K562 (cell line): ENCODE results near the gene MMP19. TPM values are rescaled to one million over a fixed set of nuclear protein-coding genes. Genes with fewer than 3 reads are reported as not detected.
A peak's percentile ranks its signal among the peaks of the same experiment; 100 is the strongest.

Source experiments
- ATF1 ChIP-seq, 2 experiments: fragments of 450-650 bp in 1 of 2; IDR thresholded peaks; 2 replicates each; pipeline ENCODE4 v1.6.1; 2016; ENCODE audit warnings: missing compliant biosample characterization in 1 of 2, missing genetic modification characterization in 1 of 2
- BACH1 ChIP-seq: fragments of 200-800 bp; sonication (Bioruptor generic); IDR thresholded peaks from 2 replicates; pipeline ENCODE4 v1.6.1; 2016; ENCODE audit warnings: missing genetic modification characterization, missing compliant biosample characterization
- EGR1 ChIP-seq: fragments of 450-650 bp; conservative IDR thresholded peaks from 2 replicates; pipeline ENCODE4 v1.6.1; 2017; ENCODE audit warnings: mild to moderate bottlenecking
- GABPB2 ChIP-seq: fragments of 250-450 bp; sonication (Bioruptor Pico); conservative IDR thresholded peaks from 2 replicates; pipeline ENCODE4 v1.5.1; 2021; ENCODE audit warnings: mild to moderate bottlenecking
- HOXB6 ChIP-seq: fragments of 250-450 bp; sonication (Bioruptor Pico); IDR thresholded peaks from 2 replicates; pipeline ENCODE4 v1.5.1; 2022; ENCODE audit warnings: mild to moderate bottlenecking, borderline replicate concordance
- L3MBTL2 ChIP-seq: fragments of 450-650 bp; IDR thresholded peaks from 2 replicates; pipeline ENCODE4 v1.6.1; 2016; ENCODE audit warnings: mild to moderate bottlenecking, moderate library complexity
- NCOA2 ChIP-seq, 2 experiments: fragments of 450-650 bp; IDR thresholded peaks; 2 replicates each; pipeline ENCODE4 v1.6.1; 2018; ENCODE audit warnings: mild to moderate bottlenecking in 2 of 2, moderate library complexity in 1 of 2; ENCODE audit not compliant: partially characterized antibody in 2 of 2
- NCOR1 ChIP-seq: fragments of 450-650 bp; IDR thresholded peaks from 2 replicates; pipeline ENCODE4 v1.6.1; 2016; ENCODE audit warnings: mild to moderate bottlenecking, moderate library complexity
- NFE2 ChIP-seq: IDR thresholded peaks from 2 replicates; pipeline ENCODE4 v1.6.1; 2014; ENCODE audit warnings: antibody characterized with exemption, low read depth
- NFIC ChIP-seq: fragments of 450-650 bp; IDR thresholded peaks from 2 replicates; pipeline ENCODE4 v1.6.1; 2017; ENCODE audit warnings: mild to moderate bottlenecking, inconsistent platforms
- RHOXF2B ChIP-seq: fragments of 250-450 bp; sonication (Bioruptor Pico); conservative IDR thresholded peaks from 2 replicates; pipeline ENCODE4 v1.5.1; 2021
- polyA plus RNA-seq, 8 experiments: library from polyadenylated mRNA; depleted of rRNA in 4 of 8; stranded (reverse) in 5 of 8; unstranded in 3 of 8; fragments of >200 nt; fragmentation: Nextera tagmentation in 2 of 8; fragmentation: Illumina TruSeq in 1 of 8; extraction: Ambion mirVana in 2 of 8; extraction: Trizol in 1 of 8; gene quantifications; 2 replicates each; pipeline versions ENCODE4 v1.2.1 to v1.2.3, GENCODE V29; 2011 to 2014; ENCODE audit warnings: inconsistent platforms in 1 of 8, missing spikeins in 1 of 8
- total RNA-seq, 7 experiments: library from RNA; depleted of rRNA in 6 of 7; stranded (reverse); fragments of >200 nt in 6 of 7; fragmentation: Illumina TruSeq in 2 of 7; extraction: Trizol in 2 of 7; gene quantifications; 2 replicates each; pipeline versions ENCODE4 v1.2.1 to v1.2.3, GENCODE V29; 2011 to 2021; ENCODE audit warnings: low replicate concordance in 1 of 7
- TF ChIP-seq, protein P1 (sequence below), 3 experiments: fragments of 200-800 bp in 1 of 3; fragments of 250-450 bp in 1 of 3; fragments of 450-650 bp in 1 of 3; sonication (Bioruptor Pico) in 1 of 3; sonication (Bioruptor generic) in 1 of 3; formaldehyde crosslinking in 1 of 3; IDR thresholded peaks; 2 replicates each; pipeline versions ENCODE4 v1.6.1 to v1.8.0; 2016 to 2022; ENCODE audit warnings: mild to moderate bottlenecking in 2 of 3, missing genetic modification characterization in 2 of 3, missing compliant biosample characterization in 1 of 3, moderate library complexity in 1 of 3
- TF ChIP-seq, protein P2 (sequence below): fragments of 450-650 bp; IDR thresholded peaks from 2 replicates; pipeline ENCODE4 v1.6.1; 2014; ENCODE audit warnings: low read depth, mild to moderate bottlenecking, moderate library complexity, borderline replicate concordance
- TF ChIP-seq, protein P3 (sequence below): sonication (generic); formaldehyde crosslinking; IDR thresholded peaks from 2 replicates; pipeline ENCODE4 v1.8.0; 2022; ENCODE audit warnings: missing genetic modification reagents, mild to moderate bottlenecking, borderline replicate concordance

The MMP19 gene
- total and polyA plus RNA-seq, 9 of the 15 experiments (the other 6 are each of a cell fraction or from before 2014, with no cell fraction given) = 0.14 to 1.6 (median 0.66) TPM

DNA sequence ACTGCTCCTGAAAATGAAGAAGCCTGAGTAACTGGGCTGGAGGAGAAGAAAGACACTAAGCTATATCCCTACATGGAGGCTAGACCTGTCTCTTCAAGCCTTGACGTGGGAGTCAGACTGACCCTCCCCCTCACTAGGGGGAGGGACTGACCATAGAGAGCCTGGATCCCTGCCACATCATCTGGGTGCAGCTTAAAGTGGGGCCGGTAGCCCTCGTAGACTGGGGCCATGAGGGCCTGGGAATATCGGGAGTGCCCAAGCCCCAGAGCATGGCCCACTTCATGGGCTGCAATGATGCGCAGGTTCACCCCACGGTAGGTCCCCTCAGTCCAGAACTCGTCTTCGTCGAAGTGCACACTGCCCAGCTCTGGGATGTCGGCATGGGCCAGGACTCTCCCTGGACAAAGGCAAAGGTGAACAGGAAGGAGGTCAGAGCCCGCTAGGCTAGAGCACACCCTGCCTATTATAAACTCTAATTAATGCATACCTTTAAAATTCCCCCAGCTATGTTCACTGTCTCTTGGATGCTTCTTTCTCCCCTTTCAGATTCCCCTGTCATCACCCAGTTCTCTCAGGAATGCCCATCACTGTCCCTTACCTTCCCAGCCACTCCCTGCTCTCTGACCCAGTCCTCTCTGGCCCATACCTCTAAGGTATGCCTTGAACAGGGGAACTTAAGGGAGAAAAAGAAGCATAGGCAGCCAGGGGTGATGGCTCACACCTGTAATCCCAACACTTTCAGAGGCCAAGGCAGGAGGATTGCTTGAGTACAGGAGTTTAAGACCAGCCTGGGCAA is 3.2 kb downstream of the MMP19 start (continued):
- TF ChIP-seq, protein P1, sequence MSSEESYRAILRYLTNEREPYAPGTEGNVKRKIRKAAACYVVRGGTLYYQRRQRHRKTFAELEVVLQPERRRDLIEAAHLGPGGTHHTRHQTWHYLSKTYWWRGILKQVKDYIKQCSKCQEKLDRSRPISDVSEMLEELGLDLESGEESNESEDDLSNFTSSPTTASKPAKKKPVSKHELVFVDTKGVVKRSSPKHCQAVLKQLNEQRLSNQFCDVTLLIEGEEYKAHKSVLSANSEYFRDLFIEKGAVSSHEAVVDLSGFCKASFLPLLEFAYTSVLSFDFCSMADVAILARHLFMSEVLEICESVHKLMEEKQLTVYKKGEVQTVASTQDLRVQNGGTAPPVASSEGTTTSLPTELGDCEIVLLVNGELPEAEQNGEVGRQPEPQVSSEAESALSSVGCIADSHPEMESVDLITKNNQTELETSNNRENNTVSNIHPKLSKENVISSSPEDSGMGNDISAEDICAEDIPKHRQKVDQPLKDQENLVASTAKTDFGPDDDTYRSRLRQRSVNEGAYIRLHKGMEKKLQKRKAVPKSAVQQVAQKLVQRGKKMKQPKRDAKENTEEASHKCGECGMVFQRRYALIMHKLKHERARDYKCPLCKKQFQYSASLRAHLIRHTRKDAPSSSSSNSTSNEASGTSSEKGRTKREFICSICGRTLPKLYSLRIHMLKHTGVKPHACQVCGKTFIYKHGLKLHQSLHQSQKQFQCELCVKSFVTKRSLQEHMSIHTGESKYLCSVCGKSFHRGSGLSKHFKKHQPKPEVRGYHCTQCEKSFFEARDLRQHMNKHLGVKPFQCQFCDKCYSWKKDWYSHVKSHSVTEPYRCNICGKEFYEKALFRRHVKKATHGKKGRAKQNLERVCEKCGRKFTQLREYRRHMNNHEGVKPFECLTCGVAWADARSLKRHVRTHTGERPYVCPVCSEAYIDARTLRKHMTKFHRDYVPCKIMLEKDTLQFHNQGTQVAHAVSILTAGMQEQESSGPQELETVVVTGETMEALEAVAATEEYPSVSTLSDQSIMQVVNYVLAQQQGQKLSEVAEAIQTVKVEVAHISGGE (CRISPR knock-in tag; IDR thresholded peaks at IDR 0.05) = 0 out of 6 replicates have a peak, but pooled peaks of 1 of the 3 experiments have one; percentile 25
- TF ChIP-seq, protein P2, sequence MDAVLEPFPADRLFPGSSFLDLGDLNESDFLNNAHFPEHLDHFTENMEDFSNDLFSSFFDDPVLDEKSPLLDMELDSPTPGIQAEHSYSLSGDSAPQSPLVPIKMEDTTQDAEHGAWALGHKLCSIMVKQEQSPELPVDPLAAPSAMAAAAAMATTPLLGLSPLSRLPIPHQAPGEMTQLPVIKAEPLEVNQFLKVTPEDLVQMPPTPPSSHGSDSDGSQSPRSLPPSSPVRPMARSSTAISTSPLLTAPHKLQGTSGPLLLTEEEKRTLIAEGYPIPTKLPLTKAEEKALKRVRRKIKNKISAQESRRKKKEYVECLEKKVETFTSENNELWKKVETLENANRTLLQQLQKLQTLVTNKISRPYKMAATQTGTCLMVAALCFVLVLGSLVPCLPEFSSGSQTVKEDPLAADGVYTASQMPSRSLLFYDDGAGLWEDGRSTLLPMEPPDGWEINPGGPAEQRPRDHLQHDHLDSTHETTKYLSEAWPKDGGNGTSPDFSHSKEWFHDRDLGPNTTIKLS = peak; percentile 30; the same call in 1 of the 2 replicates
- TF ChIP-seq NFE2 (no peak), L3MBTL2 (peak; percentile 21; the same call in 1 of the 2 replicates), NFIC (peak; percentile 71), NCOA2 (IDR thresholded peaks at IDR 0.05; ENCODE audit: partially characterized antibody in 2 of 2) (no peak), EGR1 (peak; percentile 67), NCOR1 (no peak), HOXB6 (CRISPR knock-in tag) (no peak), BACH1 (tag) (no peak), GABPB2 (no peak), RHOXF2B (no peak), ATF1 (CRISPR knock-in tag; IDR thresholded peaks at IDR 0.05) (no peak), ATF1 (tag; IDR thresholded peaks at IDR 0.05) (0 out of 2 replicates have a peak, but pooled peaks have one; percentile 10)
- TF ChIP-seq, protein P3, sequence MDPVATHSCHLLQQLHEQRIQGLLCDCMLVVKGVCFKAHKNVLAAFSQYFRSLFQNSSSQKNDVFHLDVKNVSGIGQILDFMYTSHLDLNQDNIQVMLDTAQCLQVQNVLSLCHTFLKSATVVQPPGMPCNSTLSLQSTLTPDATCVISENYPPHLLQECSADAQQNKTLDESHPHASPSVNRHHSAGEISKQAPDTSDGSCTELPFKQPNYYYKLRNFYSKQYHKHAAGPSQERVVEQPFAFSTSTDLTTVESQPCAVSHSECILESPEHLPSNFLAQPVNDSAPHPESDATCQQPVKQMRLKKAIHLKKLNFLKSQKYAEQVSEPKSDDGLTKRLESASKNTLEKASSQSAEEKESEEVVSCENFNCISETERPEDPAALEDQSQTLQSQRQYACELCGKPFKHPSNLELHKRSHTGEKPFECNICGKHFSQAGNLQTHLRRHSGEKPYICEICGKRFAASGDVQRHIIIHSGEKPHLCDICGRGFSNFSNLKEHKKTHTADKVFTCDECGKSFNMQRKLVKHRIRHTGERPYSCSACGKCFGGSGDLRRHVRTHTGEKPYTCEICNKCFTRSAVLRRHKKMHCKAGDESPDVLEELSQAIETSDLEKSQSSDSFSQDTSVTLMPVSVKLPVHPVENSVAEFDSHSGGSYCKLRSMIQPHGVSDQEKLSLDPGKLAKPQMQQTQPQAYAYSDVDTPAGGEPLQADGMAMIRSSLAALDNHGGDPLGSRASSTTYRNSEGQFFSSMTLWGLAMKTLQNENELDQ (CRISPR knock-in tag) = no peak
